Gastroesophageal sphincter (tissue), 3 donors: ENCODE results near the gene TECPR2.

Experiments used
- POLR2A ChIP-seq, 2 donors: fragments of 450-650 bp; IDR thresholded peaks; one replicate each; pipeline ENCODE4 v1.6.1; 2017; ENCODE audit warnings: antibody characterized with exemption in 2 of 2, mild to moderate bottlenecking in 2 of 2, moderate library complexity in 1 of 2
- TF ChIP-seq, protein P1 (sequence below), 4 experiments: fragments of 200-600 bp in 2 of 4; fragments of 450-650 bp in 2 of 4; sonication (generic) in 1 of 4; IDR thresholded peaks; one replicate each; pipeline ENCODE4 v1.5.1; 2017 to 2019; ENCODE audit warnings: antibody characterized with exemption in 4 of 4, mild to moderate bottlenecking in 2 of 4, moderate library complexity in 2 of 4

DNA sequence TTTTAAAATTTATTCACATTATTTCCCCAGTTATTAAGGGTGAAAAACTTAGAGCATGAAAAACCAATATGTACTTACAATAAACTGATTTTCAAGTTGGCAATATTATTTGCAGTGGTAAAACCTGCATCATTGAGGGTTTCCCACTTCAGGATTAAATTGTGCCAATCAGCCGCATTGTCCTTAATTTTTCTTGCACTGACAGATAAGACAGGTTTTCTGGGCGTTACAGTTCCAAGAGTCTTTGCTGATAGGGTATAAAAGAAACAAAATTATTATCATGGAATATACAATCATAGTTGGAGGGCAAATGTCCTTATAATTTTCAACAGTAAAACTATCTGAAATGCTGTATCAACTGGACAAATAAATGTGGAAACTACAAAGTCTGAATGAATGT is 3.4 kb upstream of the TECPR2 start:
- TF ChIP-seq, protein P1, sequence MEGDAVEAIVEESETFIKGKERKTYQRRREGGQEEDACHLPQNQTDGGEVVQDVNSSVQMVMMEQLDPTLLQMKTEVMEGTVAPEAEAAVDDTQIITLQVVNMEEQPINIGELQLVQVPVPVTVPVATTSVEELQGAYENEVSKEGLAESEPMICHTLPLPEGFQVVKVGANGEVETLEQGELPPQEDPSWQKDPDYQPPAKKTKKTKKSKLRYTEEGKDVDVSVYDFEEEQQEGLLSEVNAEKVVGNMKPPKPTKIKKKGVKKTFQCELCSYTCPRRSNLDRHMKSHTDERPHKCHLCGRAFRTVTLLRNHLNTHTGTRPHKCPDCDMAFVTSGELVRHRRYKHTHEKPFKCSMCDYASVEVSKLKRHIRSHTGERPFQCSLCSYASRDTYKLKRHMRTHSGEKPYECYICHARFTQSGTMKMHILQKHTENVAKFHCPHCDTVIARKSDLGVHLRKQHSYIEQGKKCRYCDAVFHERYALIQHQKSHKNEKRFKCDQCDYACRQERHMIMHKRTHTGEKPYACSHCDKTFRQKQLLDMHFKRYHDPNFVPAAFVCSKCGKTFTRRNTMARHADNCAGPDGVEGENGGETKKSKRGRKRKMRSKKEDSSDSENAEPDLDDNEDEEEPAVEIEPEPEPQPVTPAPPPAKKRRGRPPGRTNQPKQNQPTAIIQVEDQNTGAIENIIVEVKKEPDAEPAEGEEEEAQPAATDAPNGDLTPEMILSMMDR (IDR thresholded peaks at IDR 0.05) = no peak
- TF ChIP-seq POLR2A (IDR thresholded peaks at IDR 0.05) = no peak
